Right kidney (tissue), 1 donor: ENCODE measurements around the gene TTC28.
A peak's percentile ranks its signal among the peaks of the same experiment; 100 is the strongest.

Source experiments
- DNase-seq: peaks from one replicate; pipeline ENCODE4 v3.0.0-alpha.2; 2016

The TTC28 gene

DNA sequence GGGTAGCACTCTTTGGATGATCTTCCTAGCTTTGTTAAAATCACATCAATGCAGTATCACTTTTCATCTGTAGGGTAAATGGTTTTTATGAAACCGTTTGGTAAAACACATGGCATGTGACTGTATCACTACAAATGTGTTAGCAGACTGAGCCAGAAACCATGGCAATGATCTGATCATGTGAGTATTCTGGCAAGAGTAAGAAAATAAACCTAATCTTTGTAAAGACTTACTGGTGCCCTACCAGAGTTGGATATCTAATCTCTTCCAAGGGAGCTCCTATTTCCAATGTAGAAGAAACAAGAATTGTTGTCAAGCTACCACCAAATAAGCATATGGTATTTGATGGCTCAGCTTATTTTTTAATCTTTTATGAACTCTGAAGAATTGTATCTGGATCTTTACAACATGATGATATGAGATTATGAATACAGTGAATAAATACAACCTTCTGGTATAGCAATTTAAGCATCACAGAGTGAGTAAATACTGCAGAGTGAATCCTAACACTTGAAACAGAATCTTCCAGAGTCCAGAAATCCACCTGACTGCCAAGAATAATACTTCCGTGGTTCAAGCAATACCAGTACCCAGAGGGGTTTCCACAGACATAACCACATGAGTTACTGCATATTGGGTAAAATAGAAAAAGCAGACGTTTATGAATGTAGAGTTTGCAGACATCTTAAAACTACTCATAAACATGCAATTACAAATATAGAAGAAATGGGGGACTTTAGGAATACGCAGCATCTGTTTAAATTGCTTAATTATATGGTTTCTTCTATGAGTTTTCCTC is 238.8 kb downstream of the TTC28 start:
- DNase-seq = no peak

DNA sequence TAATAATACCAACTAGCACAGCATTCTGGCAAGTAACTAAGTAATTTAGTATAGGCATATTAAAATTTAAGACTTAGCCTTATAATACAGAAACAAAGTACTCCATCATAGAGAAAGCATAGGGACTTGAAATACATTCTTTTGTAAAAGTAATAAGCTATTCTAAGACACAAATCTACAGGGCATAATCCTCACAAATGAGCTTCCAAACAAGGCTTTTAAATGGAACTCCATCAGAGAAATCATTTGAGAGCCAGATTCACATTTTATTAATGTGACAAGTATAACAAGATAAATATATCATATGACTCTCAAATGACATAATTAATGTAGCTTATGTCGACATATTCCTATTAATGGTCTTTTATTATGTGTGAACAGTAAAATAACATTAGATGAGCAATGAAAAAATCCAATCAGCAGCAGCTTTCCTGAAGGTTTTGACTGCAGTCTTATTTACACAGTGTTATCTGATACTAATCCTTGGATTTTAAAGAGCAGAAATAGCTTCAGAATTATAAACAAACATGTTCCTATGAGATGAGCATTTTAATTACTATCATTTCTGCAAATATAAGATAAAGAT is 241.4 kb downstream of the TTC28 start:
- DNase-seq = no peak

DNA sequence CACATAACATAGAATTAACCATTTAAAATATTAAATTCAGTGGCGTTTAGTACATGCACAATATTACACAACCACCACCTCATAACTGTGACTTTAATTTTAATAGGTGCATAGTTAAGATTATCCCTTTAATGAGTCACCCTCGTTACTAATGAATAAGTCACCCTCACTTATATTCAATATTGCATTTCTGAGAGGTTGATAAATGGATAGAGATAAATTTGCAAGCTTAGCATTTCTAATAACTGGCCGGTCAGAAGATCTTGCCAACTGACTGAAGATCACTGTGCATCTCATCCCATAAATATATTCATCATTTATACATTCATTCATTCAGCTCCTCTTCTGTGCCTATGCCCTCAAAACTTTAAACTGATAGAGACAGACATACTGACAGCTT is 243.7 kb downstream of the TTC28 start:
- DNase-seq = no peak

DNA sequence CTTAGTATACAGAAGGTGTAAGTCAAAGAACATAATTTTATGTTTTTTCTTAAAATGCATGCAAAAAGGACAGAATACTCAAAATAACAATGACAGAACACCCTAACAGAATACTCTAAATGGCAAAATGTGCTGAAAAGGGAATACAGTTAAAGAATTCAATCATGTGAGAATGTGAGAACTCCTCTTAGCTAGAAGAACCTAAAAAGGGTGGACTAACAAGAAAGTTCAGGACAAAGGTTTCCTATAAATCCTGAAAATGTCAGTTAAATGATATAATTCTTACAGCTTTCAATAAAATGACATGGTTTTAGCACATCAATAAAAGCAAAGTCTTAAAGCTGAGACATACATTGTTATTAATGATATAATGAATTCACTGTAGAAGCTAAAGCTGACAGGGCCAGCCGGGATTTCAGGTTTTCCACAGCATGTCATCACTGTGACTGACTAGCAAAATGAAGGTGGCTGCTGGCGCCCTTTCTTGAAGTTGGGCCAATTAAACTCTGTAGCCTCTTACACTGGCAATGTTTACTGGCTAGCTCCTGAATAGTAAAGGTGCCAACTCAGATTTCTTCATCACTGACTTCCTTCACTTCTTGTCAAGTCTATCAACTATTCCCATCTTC is 244.4 kb downstream of the TTC28 start:
- DNase-seq = no peak

DNA sequence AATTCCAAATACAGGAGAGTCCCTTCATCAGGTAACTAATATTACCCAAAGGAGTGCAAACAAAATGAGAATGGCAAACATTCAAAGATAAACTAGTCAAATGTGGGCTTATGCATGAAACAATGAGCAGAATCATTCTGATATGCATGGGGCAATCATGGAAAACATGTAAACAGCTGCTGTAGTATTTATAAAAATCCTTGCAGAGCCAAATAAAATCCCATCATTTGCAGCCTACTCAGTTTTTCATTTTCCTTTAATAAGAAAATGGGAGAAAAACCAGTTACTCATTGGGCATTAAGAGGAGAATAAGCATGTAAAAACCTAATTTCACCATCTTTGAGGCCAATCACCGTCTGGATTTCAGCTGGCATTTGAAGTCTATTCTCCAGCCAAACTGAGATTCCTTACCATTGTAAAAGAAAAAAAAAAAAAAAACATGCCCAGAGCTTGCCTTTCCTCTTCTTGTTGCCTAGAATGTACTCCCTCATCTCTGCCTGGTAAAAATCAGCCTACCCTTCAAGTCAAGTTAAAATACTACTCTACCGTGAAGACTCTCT is 249.1 kb downstream of the TTC28 start:
- DNase-seq = no peak

DNA sequence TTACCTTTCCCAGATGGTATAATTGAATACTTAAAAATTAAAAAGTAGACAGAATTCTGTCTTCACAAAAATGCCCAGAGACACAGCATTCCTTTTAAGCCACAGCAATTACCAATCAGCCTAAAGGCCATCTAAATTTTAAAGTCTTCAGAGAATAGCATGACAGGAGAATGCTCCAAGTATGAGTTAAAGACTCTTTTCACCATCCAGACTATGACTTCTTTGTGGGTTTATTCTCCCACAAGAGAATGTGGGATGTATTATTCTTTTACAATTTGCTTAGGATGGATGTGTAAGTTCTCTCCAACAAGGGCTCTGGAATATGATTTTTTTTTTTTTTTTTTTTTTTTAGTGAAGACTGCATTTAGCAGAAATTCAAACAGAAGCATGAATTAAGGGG is 249.9 kb downstream of the TTC28 start:
- DNase-seq = no peak

DNA sequence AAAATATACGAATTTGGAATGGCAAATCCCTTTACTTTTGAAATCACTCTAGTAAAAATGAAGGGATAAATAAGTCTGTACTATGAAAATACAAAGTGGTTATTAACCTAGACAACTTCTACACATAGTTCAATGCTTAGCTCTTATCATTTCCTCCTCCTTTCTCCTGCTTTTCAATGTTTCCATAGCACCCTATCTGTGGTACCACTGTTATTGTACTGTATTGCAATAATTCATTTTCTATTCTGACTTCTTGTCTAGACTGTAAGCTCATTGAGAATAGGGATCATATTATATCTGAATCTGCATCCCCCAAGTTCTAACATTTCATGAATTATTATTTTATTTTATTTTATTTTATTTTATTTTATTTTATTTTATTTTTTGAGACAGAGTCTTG is 251.4 kb downstream of the TTC28 start:
- DNase-seq = no peak

DNA sequence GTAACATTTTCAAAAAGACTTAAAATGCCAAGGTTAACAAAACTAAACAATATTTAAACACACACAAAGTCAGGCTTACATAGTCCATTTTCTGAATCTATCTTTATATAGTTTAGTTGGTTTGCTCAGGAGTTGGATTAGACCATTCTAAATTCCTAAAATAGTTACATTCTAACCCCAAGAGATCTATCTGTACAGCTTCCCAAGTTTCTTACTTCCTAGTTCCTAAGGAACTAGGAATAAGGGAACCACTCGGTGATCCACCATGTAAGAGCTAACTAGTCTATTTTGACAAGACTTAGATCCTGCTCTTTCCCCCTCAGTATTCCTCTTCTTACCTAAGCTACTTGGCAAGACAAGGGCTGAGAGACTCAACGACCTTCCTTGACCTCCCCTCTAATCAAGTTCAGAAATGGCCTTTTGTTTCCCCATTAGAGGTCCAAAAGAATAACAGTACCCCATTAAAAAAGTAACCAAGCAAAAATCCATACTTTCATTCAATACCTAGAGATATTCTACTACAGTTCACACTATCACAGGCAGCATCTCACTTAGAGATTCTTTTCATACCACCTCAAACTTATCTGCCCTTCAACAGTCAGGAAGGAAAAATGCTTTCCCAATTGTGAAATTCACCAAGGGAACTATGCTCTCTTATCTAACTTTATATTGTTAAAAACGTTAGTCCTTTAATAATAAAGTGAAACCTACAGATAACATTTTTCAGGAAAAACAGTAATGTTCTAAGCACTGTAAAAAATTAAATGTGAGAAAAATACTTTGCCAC is 253.1 kb downstream of the TTC28 start:
- no peak for DNase-seq

DNA sequence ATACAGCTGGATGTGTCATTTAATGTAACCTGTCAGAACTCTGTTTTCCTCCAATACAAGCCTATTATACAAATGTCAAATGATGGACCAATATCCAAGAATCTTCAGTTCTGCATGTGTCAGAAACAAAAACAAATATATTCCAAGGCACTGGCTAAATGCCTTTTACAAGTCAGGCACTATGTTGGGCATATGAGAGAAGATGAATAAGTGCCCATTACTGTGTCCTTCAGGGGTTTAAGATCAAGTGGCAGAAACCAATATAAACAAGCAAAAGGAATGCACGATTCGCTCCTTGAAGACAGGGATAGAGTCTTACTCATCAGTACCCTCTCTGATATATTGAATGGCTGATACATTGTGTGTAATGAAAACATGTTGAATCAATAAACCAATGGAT is 254.4 kb downstream of the TTC28 start:
- no peak for DNase-seq

DNA sequence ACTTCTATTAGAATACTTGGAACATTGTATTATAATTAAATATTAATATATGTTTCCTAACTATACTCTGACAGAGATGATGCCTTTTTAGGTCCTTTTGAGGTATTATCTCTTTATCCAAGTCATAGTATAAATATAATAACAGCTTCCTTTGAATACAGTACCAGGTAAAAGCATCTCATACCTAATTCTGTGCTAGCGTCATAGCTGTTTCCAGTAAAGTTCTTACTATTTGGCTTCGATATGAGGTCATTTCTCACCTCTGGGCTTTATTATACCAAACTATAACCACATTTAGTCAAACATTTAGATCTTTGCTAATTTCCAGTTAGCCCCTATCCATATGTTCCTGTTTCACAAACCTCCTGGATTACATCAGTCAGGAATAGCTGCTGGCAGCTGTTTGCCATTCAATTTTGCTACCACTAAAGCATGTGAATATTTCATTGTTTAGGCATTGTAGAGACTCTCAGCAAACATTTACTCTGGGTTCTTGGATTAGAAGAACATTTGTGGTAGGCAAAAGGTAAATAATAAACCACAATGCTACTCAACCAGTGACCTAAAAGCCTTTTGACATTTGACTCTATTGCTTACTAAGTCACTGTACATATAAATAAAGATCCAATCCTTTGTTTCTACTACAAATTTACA is 255.1 kb downstream of the TTC28 start:
- no peak for DNase-seq

DNA sequence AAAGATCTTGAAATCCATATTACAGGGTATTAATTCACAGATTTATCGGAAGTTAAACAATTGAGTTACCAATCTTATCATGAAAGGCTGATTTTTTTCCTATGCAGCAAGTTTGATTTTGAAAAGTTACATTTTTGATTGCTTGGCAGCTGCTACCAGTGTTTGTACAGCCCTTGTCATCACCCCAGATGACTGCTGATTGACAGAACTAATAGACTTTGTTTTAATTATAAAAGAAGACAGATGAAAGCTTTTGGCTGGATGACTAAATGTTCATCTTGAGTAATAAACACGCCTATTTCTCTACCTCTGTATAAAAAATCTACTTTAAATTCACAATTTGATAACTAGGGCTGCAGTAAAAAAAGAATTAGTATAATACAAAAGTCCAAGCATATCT is 259.7 kb downstream of the TTC28 start:
- DNase-seq = no peak

DNA sequence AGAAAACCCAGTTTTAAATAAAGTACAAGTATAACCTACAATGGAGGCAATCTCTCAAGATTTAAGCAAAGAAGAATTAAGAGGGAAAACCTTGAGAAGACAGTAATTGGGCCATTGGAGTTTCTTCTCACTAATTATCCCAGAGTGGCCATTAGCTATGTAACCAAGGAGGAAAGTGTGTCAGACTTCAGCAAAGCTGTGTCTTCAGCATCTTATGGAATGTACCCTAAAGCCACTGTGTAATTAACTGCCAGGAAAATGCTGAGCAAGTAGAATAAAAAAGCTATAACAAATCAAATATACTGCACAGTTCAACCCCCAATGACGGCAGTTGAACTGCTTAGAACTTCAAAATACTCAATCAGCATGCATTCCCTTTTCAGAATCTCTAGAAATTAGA is 261.6 kb downstream of the TTC28 start:
- no peak for DNase-seq

DNA sequence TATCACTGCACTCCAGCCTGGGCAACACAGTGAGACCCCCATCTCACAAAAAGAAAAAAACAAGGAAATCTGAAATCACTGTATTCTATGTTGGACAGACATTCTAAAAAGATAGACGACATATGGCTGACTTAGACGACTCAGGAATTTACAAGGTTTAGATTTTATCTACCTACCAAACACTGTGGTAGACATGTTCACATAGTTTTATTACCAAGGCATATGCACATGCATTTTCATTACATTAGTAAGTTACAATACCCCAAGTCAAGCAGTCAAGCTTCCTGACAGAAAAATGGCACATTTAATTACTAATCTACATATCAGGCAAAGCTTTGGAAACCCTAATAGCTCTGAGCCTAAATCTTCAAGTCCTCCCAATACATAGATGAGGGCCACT is 262.2 kb downstream of the TTC28 start:
- no peak for DNase-seq

DNA sequence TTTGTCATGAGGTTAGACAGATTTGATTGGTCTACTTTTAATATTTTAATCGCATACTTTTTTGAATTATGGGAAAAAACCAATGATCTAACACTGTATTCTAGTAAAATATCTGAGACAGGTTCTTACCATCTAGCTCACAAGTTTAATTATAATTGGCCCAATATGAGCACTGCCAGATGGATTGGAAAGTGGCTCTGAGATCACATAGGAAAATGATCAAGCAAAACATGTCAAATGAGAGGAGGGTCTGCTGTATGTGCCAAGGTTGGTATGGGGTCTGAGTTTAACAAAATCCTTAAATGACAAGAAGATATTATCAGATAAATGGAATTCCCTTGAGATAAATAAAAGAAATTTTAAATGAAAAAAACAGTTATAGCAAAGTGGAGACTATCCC is 264.7 kb downstream of the TTC28 start:
- no peak for DNase-seq

DNA sequence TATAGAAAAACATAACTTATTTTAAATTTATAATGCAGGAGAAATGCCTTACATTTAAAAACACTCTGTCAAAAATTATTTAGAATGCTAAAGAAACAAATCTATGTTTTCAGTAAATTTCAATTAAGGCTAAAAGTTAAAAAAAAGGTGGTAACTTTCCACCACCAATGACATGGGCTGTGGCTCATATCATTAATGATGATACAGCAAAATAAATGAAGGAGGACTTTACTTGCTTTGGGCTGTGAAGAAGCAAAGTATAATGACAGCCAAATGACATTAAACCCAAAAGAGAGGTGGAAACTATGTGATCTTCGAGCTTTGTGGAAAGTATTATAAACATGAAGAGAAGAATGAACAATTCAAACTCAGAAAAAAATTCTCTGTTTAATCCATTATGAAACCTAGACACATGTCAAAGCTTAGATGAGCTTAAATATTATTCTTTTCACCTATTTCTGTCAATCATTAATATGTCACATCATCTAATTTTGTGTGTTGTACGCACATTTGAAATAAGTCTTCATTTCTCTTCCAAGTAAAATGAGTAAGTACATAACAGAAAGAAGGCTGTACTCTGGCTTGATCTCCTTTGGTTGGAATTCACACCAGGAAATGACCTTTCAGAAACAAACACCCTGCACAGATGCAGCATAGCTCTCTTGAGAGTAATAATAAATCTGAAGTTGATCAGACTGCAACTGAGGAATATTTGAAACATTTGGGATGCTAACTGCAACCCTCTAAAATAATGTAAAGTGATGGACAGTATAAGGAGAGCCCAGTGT is 265.8 kb downstream of the TTC28 start:
- DNase-seq = no peak

DNA sequence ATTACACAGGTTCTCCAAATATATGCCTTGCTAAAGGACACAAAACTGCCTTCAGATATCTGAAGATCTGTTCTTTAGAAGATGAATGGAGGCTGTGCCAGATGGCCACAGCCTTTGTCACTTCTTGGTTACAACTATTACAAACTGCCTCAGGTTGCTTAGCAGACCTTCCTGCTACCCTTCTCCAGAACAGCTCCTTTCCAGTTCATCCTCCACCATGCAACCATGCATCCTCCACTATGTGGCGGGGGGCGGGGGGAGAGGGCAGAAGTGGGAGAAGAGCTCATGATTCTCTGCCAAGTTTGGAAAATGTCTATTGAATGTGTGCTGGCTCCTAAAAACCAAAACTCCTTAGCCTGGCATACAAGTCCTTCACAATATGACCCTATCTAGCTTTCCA is 267.5 kb downstream of the TTC28 start:
- DNase-seq = no peak

DNA sequence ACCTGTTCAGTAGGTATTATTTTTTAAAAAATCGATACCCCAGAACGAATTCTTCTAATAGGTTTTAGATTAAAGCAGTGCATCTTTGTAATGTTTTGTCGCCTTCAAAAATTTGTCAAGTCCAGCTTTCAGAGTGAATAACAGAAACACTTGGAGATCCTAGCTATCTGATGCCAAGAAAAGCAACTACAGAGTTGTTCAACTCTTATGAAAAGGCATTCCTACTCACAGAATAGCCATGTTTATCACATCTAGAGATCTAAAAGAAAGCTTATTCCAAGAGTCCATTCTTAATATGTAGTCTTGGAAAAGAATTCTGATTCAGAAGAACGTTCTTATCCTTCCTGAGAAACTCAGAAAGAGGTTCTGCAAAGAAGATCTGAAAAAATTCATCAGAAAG is 268.5 kb downstream of the TTC28 start:
- no peak for DNase-seq

DNA sequence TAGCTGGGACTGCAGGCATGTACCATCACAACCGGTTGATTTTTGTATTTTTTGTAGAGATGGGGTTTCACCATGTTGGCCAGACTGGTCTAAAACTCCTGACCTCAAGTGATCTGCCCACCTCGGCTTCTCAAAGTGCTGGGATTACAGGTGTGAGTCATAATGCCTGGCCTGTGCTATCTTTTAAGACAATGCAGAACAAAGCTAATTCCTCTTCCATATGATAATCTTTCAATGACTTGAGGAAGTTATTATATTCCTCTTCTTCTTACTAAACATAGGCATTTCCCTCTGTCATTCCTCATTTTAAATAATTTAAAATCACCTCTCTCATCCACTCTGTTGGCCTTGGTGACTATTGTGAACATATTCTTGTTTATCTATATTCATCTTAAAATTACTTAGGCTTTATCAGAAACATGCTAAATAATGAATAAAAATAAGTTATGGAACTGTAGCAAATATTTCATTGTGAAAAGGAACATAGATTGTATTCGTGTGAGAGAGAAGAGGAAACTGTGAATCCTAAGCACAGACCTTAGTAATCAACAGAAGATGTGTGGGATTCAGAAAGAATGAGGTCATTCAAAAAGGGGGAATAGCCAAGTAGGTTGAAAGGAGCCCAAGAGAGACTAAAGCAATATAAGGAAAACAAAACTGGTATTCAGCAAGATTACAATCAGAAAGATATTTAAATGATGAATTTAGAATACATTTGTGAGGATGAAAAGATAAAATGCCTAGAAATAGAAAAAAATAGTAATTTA is 269.4 kb downstream of the TTC28 start:
- DNase-seq = no peak

DNA sequence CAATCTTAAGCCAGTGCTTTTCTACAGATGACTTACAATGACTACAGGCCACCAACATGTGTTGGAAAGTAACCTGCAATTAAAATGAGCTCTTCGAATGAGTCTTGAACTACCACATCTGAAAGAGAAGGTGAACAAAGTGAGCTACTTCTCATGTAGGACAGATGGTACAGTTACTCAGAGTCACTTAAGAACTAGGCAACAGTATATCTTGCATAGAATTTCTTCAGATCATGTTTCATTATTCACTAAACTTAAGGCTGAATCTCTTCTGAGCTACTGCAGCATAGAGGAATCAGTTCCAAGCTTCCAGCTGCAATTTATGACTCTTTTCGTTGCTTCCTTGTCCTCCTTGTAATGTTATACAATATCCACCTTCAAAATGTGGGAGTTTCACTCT is 270.9 kb downstream of the TTC28 start:
- DNase-seq = peak; percentile 20

DNA sequence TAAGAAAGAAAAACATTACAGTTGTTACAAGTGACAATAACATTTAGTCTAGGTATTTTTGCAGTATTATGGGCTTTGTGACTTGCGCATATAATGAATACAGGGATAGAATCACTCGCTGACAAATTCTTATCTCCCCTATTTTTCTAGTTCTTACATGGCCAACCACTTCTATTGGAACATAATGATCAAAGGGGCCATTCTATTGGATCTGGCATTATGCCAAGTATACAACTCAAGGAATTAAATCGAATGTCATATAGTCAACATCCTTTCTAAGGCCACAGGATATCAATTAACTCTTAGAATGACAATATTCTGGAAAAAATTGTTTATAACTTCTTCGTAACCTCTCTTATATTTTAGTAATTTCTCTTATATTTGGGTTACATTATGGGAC is 272.0 kb downstream of the TTC28 start:
- no peak for DNase-seq

DNA sequence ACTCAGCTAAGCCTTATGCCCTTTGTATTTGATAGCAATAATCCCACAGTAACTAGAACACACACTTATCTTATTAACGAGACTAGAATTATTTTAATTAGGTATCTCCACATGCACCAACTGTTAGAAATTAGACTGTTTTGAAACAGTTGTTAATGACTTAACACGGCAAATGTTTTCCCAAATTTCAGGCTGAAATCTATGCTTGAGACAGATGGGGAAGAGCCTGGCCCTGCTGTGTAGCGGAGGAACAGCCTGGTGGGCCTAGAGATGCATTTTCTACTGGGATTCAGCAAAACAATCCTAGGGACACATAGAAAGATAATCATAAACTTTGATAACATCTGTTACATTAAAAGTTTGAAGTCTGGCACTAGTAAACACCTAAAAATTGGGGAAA is 273.4 kb downstream of the TTC28 start:
- no peak for DNase-seq
